ENCODE measurements around the gene SRGAP2C. TPM values are rescaled to one million over a fixed set of nuclear protein-coding genes. Genes with fewer than 3 reads are reported as not detected.
"Not testable (repeated sequence)": the region's sequence is repeated elsewhere in the genome, so short reads cannot be mapped to it uniquely, and the experiment has no call there.

The SRGAP2C gene
- total RNA-seq, 1 experiment from 2014 or later: 10.4 TPM

DNA sequence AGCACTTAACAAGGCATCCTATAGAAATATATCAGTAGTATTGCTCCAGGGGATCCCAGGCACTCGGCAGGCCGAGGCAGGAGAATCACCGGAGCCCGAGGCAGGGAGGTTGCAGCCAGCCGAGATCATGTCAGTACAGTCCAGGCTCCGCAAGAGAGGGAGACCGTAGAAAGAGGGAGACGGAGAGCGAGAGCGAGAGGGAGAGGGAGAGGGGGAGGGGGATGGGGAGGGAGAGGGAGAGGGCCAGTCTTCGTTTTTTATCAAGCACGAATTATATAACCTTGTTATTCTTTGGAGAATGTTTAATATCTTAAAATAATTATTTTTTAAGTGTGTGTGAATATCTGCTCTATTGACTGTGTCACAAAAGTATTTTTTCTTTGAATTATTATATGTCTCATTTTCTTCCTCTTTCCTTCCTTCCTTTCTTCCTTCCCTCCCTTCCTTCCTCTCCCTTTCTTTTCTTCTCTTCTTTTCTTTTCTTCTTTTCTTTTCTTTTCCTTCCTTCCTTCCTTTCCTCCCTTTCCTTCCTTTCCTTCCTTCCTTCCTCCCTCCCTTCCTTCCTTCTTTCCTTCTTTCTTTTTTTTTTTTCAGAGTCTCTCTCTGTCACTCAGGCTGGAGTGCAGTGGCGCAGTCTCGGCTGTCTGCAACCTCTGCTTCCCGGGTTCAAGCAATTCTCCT lies 233.7 kb downstream of the SRGAP2C start:
- DNase-seq (ENCODE audit: low spot score): no peak

DNA sequence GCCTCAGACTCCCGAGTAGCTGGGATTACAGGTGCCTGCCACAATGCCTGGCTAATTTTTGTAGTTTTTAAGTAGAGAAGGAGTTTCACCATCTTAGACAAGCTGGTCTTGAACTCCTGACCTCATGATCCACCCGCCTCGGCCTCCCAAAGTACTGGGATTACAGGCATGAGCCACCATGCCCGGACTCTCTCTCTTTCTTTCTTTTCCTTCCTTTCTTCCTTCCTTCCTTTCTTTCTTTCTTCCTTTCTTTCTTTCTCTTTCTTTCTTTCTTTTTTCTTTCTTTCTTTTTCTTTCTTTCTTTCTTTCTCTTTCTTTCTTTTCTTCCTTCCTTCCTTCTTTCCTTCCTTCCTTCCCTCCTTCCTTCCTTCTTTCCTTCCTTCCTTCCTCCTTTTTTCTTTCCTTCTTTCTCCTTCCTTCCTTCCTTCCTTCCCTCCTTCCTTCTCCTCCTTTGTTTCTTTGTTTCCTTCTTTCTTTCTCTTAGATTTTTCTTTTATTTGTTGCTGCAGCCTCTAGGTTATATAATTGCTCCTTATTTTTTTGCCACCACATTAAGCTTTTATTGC lies 234.4 kb downstream of the SRGAP2C start:
- not testable (repeated sequence) for DNase-seq (ENCODE audit: low spot score)

DNA sequence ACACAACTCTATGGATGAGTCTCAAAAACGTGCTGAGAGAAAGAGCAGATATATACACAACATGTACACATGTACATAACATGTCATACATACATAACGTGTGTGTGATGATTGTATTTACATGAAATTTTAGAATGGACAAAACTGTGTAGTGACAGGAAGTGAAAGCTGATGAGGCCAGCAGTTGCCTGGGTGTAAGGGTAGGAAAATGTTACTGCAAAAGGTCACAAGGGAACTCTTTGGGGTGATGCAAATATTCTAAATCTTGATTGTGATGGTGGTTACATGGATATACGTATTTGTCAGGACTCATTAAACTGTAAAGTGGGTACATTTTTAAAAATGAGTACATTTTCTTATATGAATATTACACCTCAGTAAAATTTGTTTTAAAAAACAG lies 236.7 kb downstream of the SRGAP2C start:
- DNase-seq (ENCODE audit: low spot score): not testable (repeated sequence)

DNA sequence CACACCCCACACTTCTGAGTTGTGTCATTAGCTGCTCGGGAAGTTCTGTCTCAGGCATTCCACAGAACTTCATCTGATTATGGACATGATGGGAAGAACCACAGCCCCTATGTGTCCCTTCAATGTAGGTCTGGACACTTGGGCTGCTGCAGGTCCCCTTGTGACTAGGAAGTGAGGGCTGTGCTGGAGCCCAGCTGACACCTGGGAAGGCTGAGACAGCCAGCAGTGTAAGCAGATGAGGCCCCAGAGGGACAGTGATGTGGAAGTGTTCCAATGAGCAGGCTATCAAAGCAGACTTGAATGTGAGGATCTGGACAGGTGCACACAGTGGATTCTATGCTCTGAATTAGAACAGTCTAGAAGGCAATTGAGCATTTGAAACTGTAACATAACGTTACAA lies 239.2 kb downstream of the SRGAP2C start:
- not testable (repeated sequence) for DNase-seq (ENCODE audit: low spot score)

DNA sequence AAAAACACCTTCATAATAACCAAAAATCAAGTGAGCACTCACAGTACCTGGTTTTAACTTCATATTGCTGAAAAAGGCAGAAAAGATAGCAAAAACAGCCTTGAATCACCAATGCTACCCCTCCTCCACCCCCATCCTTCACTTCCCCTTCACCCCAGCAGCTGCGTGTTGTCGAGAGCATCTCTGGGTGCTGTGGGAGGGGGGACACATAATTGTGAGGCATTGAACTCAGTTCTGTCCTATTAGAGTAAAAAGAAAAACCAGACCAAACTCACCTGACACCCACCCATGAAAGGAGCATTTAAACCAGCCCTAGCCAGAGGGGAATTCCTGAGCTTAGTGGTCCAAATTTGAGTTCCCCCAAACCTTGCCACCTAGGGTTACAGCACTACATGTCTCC lies 248.7 kb downstream of the SRGAP2C start:
- not testable (repeated sequence) for DNase-seq (ENCODE audit: low spot score)

DNA sequence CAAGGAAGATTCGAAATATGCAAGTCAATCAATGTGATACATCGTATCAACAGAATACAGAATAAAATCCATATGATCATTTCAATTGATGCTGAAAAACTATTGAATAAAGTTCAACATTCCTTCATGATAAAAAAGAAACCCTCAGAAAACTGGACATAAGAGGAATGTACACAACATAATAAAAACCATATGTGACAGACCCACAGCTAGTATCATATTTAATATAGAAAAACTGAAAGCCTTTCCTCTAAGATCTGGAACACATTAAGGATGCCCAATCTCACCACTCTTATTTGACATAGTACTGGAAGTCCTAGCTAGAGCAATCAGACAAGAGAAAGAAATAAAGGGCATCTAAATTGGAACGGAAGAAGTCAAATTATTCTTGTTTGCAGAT lies 254.1 kb downstream of the SRGAP2C start:
- DNase-seq (ENCODE audit: low spot score): not testable (repeated sequence)

DNA sequence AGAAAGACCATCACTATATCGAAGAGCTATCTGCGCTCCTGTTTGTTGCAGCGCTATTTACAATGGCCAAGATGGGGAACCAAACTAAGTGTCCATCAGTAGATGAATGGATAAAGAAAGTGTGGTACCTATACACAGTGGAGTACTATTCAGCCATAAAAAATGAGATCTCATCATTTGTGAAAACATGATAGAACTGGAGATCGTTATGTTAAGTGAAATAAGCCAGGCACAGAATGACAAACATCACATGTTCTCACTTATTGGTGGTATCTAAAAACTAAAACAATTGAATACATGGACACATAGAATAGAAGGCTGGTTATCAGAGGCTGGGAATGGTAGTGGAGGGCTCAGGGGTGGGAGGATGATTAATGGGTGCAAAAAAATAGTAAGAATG lies 256.2 kb downstream of the SRGAP2C start:
- no peak for DNase-seq (ENCODE audit: low spot score)

Other genes with a start within 250 kb of the SRGAP2C start
- 4.5 and 11.2 TPM in 2 replicates for gene FAM72B, start 635 bp upstream of the SRGAP2C start, total RNA-seq (2014; rRNA removed; shearing (Covaris generic))